ENCODE results near the gene HIVEP3.

Gene HIVEP3

GRCh38 chr1:41641941-41642527, 276.7 kb downstream of the HIVEP3 start:
- DNase-seq: no peak

GRCh38 chr1:41641475-41641814, 277.3 kb downstream of the HIVEP3 start:
- no peak for DNase-seq

- no peak for DNase-seq
These were observed 277.8 kb downstream of the HIVEP3 start for GRCh38 chr1:41640756-41641474.

- DNase-seq: no peak
These were observed 278.5 kb downstream of the HIVEP3 start for GRCh38 chr1:41640141-41640751.

- DNase-seq: no peak
These were observed 279.3 kb downstream of the HIVEP3 start for GRCh38 chr1:41639332-41639936.

GRCh38 chr1:41638086-41639024, 280.4 kb downstream of the HIVEP3 start:
- no peak for DNase-seq

GRCh38 chr1:41637367-41637766, 281.4 kb downstream of the HIVEP3 start:
- DNase-seq: no peak

GRCh38 chr1:41633764-41634163, 285.0 kb downstream of the HIVEP3 start:
- DNase-seq: no peak

GRCh38 chr1:41632781-41633575, 285.7 kb downstream of the HIVEP3 start:
- DNase-seq: no peak

GRCh38 chr1:41631971-41632370, 286.8 kb downstream of the HIVEP3 start:
- DNase-seq: no peak

- no peak for DNase-seq
These were observed 287.6 kb downstream of the HIVEP3 start for GRCh38 chr1:41631154-41631553.

GRCh38 chr1:41629571-41629970, 289.2 kb downstream of the HIVEP3 start:
- no peak for DNase-seq

GRCh38 chr1:41629141-41629540, 289.6 kb downstream of the HIVEP3 start:
- DNase-seq: no peak

- DNase-seq: no peak
These were observed 291.0 kb downstream of the HIVEP3 start for GRCh38 chr1:41627491-41628280.

- no peak for DNase-seq
These were observed 291.9 kb downstream of the HIVEP3 start for GRCh38 chr1:41626616-41627375.

GRCh38 chr1:41626146-41626545, 292.6 kb downstream of the HIVEP3 start:
- DNase-seq: no peak

- no peak for DNase-seq
These were observed 295.0 kb downstream of the HIVEP3 start for GRCh38 chr1:41623736-41624135.

GRCh38 chr1:41622859-41623732, 295.6 kb downstream of the HIVEP3 start:
- no peak for DNase-seq

GRCh38 chr1:41622402-41622801, 296.3 kb downstream of the HIVEP3 start:
- no peak for DNase-seq

All from GF-D8 (cell line).